Ishikawa (cell line): Measurements from ENCODE around the gene SSBP3.
A peak's percentile ranks its signal among the peaks of the same experiment; 100 is the strongest.

ENCODE experiments used
- CEBPB ChIP-seq: IDR thresholded peaks from 2 replicates; pipeline ENCODE4 v1.6.1; 2012
- CREB1 ChIP-seq: IDR thresholded peaks from 2 replicates; pipeline ENCODE4 v1.6.1; 2012; ENCODE audit warnings: low read depth
- EGR1 ChIP-seq: IDR thresholded peaks from 2 replicates; pipeline ENCODE4 v1.6.1; 2012
- EP300 ChIP-seq: IDR thresholded peaks from 2 replicates; pipeline ENCODE4 v1.6.1; 2012; ENCODE audit warnings: borderline replicate concordance
- FOXM1 ChIP-seq: IDR thresholded peaks from 2 replicates; pipeline ENCODE4 v1.6.1; 2012; ENCODE audit warnings: low read depth, borderline replicate concordance
- MAX ChIP-seq: IDR thresholded peaks from 2 replicates; pipeline ENCODE4 v1.6.1; 2012
- NFIC ChIP-seq: IDR thresholded peaks from 2 replicates; pipeline ENCODE4 v1.6.1; 2012
- RAD21 ChIP-seq: IDR thresholded peaks from 2 replicates; pipeline ENCODE4 v1.6.1; 2012; ENCODE audit warnings: low read depth
- REST ChIP-seq: IDR thresholded peaks from 2 replicates; pipeline ENCODE4 v1.6.1; 2012; ENCODE audit warnings: low read depth, mild to moderate bottlenecking
- TAF1 ChIP-seq: IDR thresholded peaks from 2 replicates; pipeline ENCODE4 v1.6.1; 2012; ENCODE audit warnings: low read depth, mild to moderate bottlenecking
- TCF12 ChIP-seq: IDR thresholded peaks from 2 replicates; pipeline ENCODE4 v1.6.1; 2012; ENCODE audit warnings: low read depth
- TEAD4 ChIP-seq: IDR thresholded peaks from 2 replicates; pipeline ENCODE4 v1.6.1; 2012
- USF1 ChIP-seq: IDR thresholded peaks from 2 replicates; pipeline ENCODE4 v1.6.1; 2012
- YY1 ChIP-seq: IDR thresholded peaks from 2 replicates; pipeline ENCODE4 v1.6.1; 2012; ENCODE audit warnings: low read depth
- ZBTB7A ChIP-seq: IDR thresholded peaks from 2 replicates; pipeline ENCODE4 v1.6.1; 2012; ENCODE audit warnings: low read depth

SSBP3 gene

GRCh38 chr1:54250670-54251069 is 155.5 kb downstream of the SSBP3 start:
- TF ChIP-seq NFIC (no peak), CEBPB (no peak), USF1 (no peak), RAD21 (no peak), REST (no peak), ZBTB7A (no peak), TAF1 (no peak), CREB1 (no peak), EGR1 (no peak), TEAD4 (no peak)

GRCh38 chr1:54249819-54250435 is 156.3 kb downstream of the SSBP3 start:
- no peak for TF ChIP-seq CEBPB
- no peak for TF ChIP-seq NFIC
- TF ChIP-seq EGR1 = no peak
- TF ChIP-seq TEAD4 = 0 out of 2 replicates have a peak, but pooled peaks have one; percentile 39
- TF ChIP-seq USF1 = no peak
- no peak for TF ChIP-seq TCF12
- no peak for TF ChIP-seq YY1
- TF ChIP-seq MAX = no peak
- no peak for TF ChIP-seq CREB1

GRCh38 chr1:54248966-54249365 is 157.2 kb downstream of the SSBP3 start:
- no peak for TF ChIP-seq CEBPB
- no peak for TF ChIP-seq TEAD4
- no peak for TF ChIP-seq REST
- TF ChIP-seq MAX = no peak
- no peak for TF ChIP-seq TAF1
- no peak for TF ChIP-seq EP300
- TF ChIP-seq TCF12 = no peak
- TF ChIP-seq FOXM1 = no peak
- no peak for TF ChIP-seq EGR1
- TF ChIP-seq NFIC = no peak
- no peak for TF ChIP-seq CREB1
- TF ChIP-seq ZBTB7A = no peak
- TF ChIP-seq RAD21 = no peak

- TF ChIP-seq REST (no peak), EP300 (no peak), NFIC (no peak)
Observed at GRCh38 chr1:54247863-54248515, 158.2 kb downstream of the SSBP3 start.

- TF ChIP-seq USF1 (no peak), MAX (no peak), TAF1 (no peak)
Observed at GRCh38 chr1:54246116-54246721, 160.0 kb downstream of the SSBP3 start.
